GM19467 (cell line): ENCODE results near the gene PDE4D.
"Not testable (repeated sequence)": the region's sequence is repeated elsewhere in the genome, so short reads cannot be mapped to it uniquely, and the experiment has no call there.

Experiments used
- ATAC-seq: cut with Tn5 transposase; IDR thresholded peaks from one replicate; pipeline ENCODE4 v1.9.1; 2021; ENCODE audit warnings: mild to moderate bottlenecking, moderate library complexity; ENCODE audit not compliant: unreplicated experiment

PDE4D gene

GRCh38 chr5:59319250-59319649 is 574.3 kb downstream of the PDE4D start:
- no peak for ATAC-seq

GRCh38 chr5:59317774-59318205 is 575.7 kb downstream of the PDE4D start:
- ATAC-seq, result no peak

- ATAC-seq, result no peak
These were observed 576.3 kb downstream of the PDE4D start for GRCh38 chr5:59317023-59317773.

- no peak for ATAC-seq
These were observed 581.3 kb downstream of the PDE4D start for GRCh38 chr5:59312223-59312622.

GRCh38 chr5:59308685-59309084 is 584.8 kb downstream of the PDE4D start:
- ATAC-seq, result not testable (repeated sequence)

- ATAC-seq, result not testable (repeated sequence)
These were observed 590.2 kb downstream of the PDE4D start for GRCh38 chr5:59303289-59303716.

GRCh38 chr5:59302509-59302908 is 591.0 kb downstream of the PDE4D start:
- ATAC-seq, result not testable (repeated sequence)

- ATAC-seq, result no peak
These were observed 591.8 kb downstream of the PDE4D start for GRCh38 chr5:59301727-59302126.

GRCh38 chr5:59300930-59301329 is 592.6 kb downstream of the PDE4D start:
- ATAC-seq, result no peak

- ATAC-seq, result no peak
These were observed 594.5 kb downstream of the PDE4D start for GRCh38 chr5:59299006-59299405.

GRCh38 chr5:59296317-59297264 is 596.9 kb downstream of the PDE4D start:
- ATAC-seq, result no peak

- ATAC-seq, result no peak
These were observed 599.8 kb downstream of the PDE4D start for GRCh38 chr5:59293700-59294099.

- ATAC-seq, result no peak
These were observed 601.6 kb downstream of the PDE4D start for GRCh38 chr5:59291941-59292340.

- no peak for ATAC-seq
These were observed 605.6 kb downstream of the PDE4D start for GRCh38 chr5:59287884-59288283.

GRCh38 chr5:59287361-59287760 is 606.2 kb downstream of the PDE4D start:
- ATAC-seq, result no peak

GRCh38 chr5:59286510-59286909 is 607.0 kb downstream of the PDE4D start:
- ATAC-seq, result no peak

GRCh38 chr5:59285300-59286016 is 608.1 kb downstream of the PDE4D start:
- no peak for ATAC-seq

GRCh38 chr5:59282726-59283125 is 610.8 kb downstream of the PDE4D start:
- no peak for ATAC-seq

GRCh38 chr5:59279979-59280378 is 613.5 kb downstream of the PDE4D start:
- ATAC-seq, result no peak

GRCh38 chr5:59276917-59277372 is 616.6 kb downstream of the PDE4D start:
- no peak for ATAC-seq

- no peak for ATAC-seq
These were observed 617.2 kb downstream of the PDE4D start for GRCh38 chr5:59276325-59276675.
